RWPE2 (cell line): Measurements from ENCODE around the gene S100A11.

Experiments used
- ATAC-seq: fragments of 200-7000 bp; cut with Tn5 transposase; 3 replicates; pipeline ENCODE4 v1.9.1; 2021; ENCODE audit warnings: low read depth
- DNase-seq: peaks from one replicate; pipeline ENCODE4 v3.0.0-alpha.2; 2020; ENCODE audit warnings: low spot score
- H3K27ac ChIP-seq: fragments of 450-650 bp; 2 replicates; pipeline ENCODE4 v1.5.1; 2017; ENCODE audit warnings: mild to moderate bottlenecking; ENCODE audit not compliant: poor library complexity, severe bottlenecking
- H3K27me3 ChIP-seq: fragments of 250-450 bp; sonication (Bioruptor Pico); 2 replicates; pipeline ENCODE4 v1.5.1; 2021; ENCODE audit warnings: mild to moderate bottlenecking, moderate library complexity; ENCODE audit not compliant: insufficient read depth, poor library complexity, severe bottlenecking
- H3K36me3 ChIP-seq: fragments of 250-450 bp; sonication (Bioruptor Pico); 2 replicates; pipeline ENCODE4 v1.5.1; 2020; ENCODE audit warnings: low read depth, mild to moderate bottlenecking, moderate library complexity
- H3K4me1 ChIP-seq: fragments of 250-450 bp; sonication (Bioruptor Pico); 2 replicates; pipeline ENCODE4 v1.5.1; 2021; ENCODE audit warnings: mild to moderate bottlenecking, moderate library complexity; ENCODE audit not compliant: insufficient read depth, poor library complexity, severe bottlenecking
- H3K4me3 ChIP-seq: fragments of 250-450 bp; sonication (Bioruptor Pico); 2 replicates; pipeline ENCODE4 v1.5.1; 2021; ENCODE audit warnings: mild to moderate bottlenecking, moderate library complexity; ENCODE audit not compliant: severe bottlenecking
- H3K9me3 ChIP-seq: fragments of 250-450 bp; sonication (Bioruptor Pico); 2 replicates; pipeline ENCODE4 v1.5.1; 2021; ENCODE audit warnings: mild to moderate bottlenecking, moderate library complexity; ENCODE audit not compliant: severe bottlenecking
- CTCF ChIP-seq: fragments of 450-650 bp; IDR thresholded peaks from one replicate; pipeline ENCODE4 v1.5.1; 2017; ENCODE audit warnings: mild to moderate bottlenecking, moderate library complexity; ENCODE audit not compliant: poor library complexity, severe bottlenecking

The S100A11 gene

DNA sequence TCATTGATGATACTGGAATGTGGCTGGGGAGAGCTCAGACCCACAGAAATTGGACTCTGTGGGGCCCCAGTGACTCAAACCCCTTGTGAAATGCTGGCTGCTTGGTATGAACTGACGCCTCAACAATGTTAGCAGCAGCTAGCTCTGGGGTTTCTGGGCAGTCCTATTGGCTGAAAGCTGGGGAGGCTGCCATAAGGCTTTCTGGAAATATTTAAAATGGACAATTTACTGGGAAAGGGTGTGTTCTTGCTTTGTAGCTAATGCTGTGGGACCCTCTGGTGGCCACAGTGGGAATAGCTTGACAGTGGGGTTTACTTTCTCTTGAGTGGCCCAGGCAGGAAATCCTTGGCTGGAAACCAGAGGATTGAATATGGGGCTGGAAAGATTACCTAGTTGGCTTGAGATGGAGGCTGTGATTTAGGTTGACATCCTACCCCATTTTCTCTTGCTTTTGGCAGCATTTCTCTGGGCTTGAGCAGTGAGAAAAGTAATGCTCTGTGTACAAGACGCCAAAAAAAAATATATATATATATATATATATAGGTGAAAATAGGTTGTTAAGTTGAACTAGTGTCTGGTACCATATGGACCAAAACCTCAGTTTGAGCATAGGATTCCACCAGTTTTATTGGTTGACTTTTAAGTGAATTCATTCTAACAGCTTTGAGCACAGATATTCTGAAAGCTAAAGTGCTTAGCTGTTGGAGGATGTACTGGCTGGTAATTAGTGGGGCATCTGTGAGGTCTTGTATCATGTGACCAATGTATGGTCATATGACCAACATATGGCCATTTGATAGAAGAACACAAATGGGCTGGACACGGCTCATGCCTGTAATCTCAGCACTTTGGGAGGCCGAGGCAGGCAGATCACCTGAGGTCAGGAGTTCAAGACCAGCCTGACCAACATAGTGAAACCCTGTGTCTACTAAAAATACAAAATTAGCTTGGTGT is 34.9 kb downstream of the S100A11 start:
- DNase-seq (peak; percentile 91), ATAC-seq (peak; percentile 84)
- H3K27me3 ChIP-seq = no peaks in the 10 kb centered on the region
- H3K36me3 ChIP-seq = no peaks in the 10 kb centered on the region
- no peak overlapping the region for H3K4me3 ChIP-seq
- H3K27ac ChIP-seq = peak overlapping the region; percentile 100
- no peaks in the 10 kb centered on the region for H3K9me3 ChIP-seq
- H3K4me1 ChIP-seq = peaks cover 51% of the 10 kb centered on the region
- peak; percentile 94 for TF ChIP-seq CTCF

GRCh38 chr1:152000964-152001630 is 35.7 kb downstream of the S100A11 start:
- Histone ChIP-seq H3K4me3 (no peak overlapping the region), H3K9me3 (no peaks in the 10 kb centered on the region), H3K27ac (peak overlapping the region; percentile 100), H3K27me3 (no peaks in the 10 kb centered on the region), H3K4me1 (peaks cover 56% of the 10 kb centered on the region), H3K36me3 (no peaks in the 10 kb centered on the region)
- no peak for TF ChIP-seq CTCF
- DNase-seq (no peak), ATAC-seq (peak; percentile 52; the same call in 2 of the 3 replicates)

DNA sequence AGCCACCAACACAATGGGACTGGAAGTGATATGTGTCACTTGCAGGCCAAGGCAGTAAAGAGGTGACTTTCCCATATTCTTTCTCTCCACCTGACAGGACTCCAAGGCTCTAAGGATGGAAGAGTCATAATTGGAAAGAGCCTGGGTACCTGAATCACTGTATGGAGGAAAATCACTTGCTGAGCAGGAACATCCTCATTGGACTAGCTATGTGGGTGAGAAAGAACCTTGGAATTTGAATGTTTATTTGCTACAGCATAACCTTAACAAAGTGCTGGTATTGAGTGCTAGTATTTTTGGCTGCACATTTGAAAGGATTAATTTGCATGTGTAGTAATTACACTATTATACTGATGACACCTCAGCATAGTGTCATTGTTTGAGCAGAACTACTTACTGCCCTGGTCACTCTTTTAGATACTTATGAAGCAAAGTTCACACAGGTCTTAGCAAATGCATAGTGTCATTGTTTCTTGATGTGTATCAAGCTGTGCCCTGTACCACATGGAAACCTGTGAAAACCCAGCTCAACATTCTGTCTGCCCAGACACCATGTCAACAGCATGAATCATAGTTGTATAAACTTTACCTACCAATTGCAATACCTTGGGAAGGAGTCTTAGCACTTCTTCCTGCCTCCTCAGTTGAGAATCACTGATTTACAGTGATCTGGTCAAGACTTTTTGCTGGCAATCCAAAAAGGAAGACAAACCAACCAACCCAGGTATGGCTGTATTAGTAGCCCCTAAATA is 38.0 kb downstream of the S100A11 start:
- no peak for DNase-seq
- peak; percentile 55 for ATAC-seq
- no peak overlapping the region for H3K4me3 ChIP-seq
- H3K4me1 ChIP-seq = peaks cover 74% of the 10 kb centered on the region
- no peaks in the 10 kb centered on the region for H3K27me3 ChIP-seq
- peak overlapping the region; percentile 100 for H3K27ac ChIP-seq
- TF ChIP-seq CTCF = no peak
- no peaks in the 10 kb centered on the region for H3K9me3 ChIP-seq
- no peaks in the 10 kb centered on the region for H3K36me3 ChIP-seq

DNA sequence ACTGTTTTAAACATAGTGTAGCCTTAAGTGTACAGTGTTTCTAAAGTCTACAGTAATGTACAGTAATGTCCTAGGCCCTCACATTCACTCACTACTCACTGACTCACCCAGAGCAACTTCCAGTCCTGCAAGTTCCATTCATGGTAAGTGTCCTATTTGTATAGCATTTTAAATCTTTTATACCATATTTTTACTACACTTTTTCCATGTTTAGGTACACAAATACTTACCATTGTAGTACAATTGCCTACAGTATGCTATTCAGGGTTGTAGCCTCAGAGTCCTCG is 39.6 kb downstream of the S100A11 start:
- peaks cover 69% of the 10 kb centered on the region for H3K4me1 ChIP-seq

More for the DNA sequence above, 39.6 kb downstream of the S100A11 start:
- TF ChIP-seq CTCF = no peak
- DNase-seq = no peak
- Histone ChIP-seq H3K36me3 (peaks cover 9% of the 10 kb centered on the region), H3K9me3 (no peaks in the 10 kb centered on the region), H3K27me3 (no peaks in the 10 kb centered on the region), H3K4me3 (no peak overlapping the region), H3K27ac (peak overlapping the region; percentile 100)
- ATAC-seq = no peak
